GF-D8 (cell line): ENCODE data around the gene LSM7.

Source experiments
- DNase-seq: peaks from one replicate; lab custom pipeline; 2025; lab: John Stamatoyannopoulos, UW

LSM7 gene

DNA sequence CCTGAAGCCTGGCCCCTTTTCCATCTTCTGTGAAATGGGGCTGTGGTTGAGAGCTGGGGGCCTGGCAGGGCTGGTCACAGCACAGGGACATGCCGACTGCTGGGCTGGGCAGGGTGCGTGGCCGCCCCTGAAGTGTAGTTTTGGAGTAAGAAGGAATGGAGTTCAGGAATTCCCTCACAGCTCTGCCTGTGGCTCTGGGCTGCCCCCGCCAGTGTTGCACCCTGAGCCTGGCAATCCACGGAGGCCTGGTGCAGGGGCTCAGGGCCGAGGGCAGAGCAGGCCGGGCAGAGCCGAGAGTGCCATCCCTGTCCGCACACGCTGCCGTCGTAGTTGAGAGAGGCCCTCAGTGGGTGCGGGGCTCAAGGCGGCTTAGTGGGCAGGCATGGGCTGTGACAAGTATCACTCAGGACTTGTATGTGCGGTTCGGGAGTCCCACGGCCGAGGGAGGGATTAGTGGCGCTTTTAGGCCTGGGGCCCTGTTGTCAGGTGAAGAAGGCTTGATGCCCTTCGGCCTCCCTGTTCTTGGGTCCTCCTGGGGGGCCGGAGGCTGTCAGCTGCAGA, 9.7 kb upstream of the LSM7 start:
- no peak for DNase-seq

DNA sequence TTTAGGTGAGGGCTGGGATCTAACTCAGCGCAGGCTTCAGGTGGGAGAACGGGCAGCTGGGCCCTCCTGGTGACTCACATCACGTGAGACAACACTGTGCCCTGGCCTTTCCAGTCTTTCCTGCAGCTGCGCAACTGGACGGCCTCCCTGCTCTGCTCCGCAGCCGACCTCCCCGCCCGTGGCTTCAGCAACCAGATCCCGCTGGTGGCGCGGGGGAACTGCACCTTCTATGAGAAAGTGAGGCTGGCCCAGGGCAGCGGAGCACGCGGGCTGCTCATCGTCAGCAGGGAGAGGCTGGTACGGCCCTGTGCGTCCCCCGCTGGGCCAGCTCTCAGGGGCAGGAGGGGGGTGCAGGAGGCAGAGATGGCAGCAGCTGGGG, 8.9 kb upstream of the LSM7 start:
- DNase-seq: no peak

DNA sequence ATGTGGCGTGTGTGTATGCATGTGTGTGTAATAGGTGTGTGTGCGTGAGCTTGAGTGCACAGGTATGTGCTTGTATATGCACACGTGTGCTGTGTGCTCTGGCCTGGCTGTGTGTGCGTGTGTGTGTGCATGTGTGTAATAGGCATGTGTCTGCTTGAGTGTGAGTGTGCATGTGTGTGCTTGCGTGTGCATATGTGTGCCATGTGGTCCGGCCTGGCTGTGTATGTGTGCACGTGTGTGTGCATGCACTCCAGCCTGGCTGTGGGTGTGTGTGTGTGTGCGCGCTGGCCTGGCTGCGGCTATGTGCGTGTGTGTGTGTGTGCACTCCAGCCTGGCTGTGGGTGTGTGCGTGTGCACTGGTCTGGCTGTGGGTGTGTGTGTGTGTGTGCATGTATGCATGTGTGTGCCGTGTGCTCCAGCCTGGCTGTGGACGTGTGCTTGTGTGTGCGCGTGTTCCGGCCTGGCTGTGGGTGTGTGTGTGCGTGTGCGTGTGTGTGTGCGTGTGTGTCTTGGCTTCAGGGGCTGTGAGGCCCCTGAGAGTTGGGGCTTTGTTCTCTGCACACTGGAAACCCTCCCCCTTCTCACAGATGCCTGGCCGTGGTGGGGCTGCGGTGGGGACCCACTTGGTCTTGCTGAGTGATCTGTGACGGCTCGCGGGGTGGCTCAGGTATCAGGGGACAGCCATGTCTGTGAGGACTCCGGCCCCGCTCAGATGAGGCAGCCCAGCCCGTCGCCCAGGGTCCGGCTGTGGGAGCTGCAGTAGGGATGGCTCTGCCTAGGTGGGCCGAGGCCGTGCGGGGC, 8.3 kb upstream of the LSM7 start:
- no peak for DNase-seq

DNA sequence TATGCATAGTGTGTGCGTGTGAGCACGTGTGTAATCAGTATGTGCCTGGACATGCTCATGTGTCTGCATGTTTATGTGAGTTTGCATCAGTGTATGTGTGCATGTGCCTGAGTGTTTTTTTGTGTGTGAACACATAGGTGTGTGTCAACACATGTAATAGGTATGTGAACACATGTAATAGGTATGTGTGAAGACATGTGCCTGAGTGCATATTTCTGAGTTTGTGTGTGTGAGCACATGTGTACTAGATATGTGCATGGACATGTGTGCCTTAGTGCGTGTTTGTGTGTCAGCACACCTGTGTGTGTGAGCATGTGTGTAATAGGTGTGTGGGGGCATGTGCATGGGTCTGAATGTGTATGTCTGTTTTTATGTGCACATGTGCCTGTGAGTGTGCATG, 7.5 kb upstream of the LSM7 start:
- no peak for DNase-seq

DNA sequence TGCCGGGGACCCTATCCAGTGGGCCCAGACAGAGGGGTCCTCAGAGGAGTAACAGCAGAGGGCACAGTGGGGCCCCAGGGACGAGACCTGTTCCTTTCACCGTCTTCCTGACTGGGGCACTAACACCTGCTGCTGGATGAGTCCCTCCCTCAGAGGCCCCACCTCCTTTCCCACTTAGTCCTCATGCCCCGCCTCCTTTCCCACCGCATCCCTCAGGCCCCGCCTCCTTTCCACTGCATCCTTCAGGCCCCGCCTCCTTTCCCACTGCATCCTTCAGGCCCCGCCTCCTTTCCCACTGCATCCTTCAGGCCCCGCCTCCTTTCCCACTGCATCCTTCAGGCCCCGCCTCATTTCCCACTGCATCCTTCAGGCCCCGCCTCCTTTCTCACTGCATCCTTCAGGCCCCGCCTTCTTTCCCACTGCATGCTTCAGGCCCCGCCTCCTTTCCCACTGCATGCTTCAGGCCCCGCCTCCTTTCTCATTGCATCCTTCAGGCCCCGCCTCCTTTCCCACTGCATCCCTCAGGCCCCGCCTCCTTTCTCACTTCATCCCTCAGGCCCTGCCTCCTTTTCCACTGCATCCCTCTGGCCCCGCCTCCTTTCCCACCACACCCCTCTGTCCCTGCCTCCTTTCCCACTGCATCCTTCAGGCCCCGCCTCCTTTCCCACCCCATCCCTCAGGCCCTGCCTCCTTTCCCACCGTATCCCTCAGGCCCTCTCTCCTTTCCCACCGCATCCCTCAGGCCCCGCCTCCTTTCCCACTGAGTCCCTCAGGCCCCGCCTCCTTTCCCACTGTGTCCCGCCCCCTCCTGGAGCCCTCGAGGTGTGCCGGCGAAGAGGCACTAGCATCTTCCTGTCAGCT, 6.8 kb upstream of the LSM7 start:
- no peak for DNase-seq

DNA sequence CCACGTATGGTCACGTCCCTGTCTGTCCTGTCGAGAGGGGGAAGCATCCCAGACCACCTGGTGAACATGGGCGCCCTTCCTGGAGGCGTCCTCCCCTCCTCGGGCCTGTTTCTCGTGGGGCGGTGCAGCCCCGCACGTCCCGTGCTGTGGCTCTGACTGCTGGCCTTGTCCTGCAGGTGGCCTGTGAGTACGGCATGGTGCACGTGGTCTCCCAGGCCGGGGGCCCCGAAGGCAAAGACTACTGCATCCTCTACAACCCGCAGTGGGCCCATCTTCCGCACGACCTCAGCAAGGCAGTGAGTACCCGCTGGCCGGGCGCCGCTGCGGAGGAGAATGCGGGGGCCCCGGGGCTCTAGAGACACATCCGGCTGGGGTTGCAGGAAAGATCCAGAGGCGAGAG, 6.0 kb upstream of the LSM7 start:
- DNase-seq: no peak

DNA sequence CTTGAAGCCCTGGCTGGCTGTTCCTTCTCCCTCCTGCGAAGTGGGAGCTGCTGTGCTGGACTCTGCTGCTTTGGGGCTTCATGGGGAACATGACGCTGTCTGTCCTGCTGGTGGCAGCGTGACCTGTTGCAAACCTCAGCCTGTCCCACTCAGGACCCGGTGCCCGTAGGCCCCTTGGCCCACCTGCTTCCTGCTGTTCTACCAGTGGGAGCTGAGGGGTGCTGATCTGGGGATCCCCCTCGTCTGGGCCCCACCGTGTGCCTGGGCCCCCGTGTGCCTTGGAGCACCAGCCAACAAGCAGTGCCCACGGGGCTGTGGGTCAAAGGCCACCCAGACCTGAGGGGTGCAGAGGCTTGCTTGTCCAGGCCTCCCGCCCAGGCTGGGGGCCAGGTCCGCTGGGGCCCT, 5.4 kb upstream of the LSM7 start:
- DNase-seq: no peak

DNA sequence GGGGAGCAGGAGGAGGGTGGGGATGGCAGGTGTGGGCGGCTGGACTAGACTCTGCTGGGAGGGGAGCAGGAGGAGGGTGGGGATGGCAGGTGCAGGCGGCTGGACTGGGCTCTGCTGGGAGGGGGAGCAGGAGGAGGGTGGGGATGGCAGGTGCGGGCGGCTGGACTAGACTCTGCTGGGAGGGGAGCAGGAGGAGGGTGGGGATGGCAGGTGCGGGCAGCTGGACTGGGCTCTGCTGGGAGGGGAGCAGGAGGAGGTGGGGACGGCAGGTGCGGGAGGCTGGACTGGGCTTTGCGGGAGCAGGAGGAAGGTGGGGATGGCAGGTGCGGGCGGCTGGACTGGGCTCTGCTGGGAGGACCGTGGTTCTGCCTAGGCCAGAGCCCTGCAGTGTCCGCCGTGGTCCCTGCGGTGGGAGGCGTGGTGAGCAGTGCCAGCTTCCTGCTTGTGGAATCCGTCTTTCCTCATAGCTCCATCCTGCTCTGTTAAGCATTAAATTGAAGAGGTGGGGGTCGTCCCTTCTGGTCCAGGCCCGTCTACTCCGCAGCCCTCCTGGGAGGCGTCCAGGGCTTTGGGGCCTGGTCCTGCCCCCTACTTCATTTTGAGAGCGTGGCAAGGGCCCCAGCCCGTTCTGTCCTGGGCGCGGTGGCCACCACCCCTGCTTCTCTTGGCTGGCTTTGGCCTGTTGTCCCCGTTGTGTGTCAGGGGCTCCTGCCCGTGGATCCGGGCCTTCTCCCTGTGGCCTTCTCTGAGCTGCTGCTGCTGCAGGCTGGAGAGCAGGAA, 4.8 kb upstream of the LSM7 start:
- DNase-seq: peak; percentile 31

DNA sequence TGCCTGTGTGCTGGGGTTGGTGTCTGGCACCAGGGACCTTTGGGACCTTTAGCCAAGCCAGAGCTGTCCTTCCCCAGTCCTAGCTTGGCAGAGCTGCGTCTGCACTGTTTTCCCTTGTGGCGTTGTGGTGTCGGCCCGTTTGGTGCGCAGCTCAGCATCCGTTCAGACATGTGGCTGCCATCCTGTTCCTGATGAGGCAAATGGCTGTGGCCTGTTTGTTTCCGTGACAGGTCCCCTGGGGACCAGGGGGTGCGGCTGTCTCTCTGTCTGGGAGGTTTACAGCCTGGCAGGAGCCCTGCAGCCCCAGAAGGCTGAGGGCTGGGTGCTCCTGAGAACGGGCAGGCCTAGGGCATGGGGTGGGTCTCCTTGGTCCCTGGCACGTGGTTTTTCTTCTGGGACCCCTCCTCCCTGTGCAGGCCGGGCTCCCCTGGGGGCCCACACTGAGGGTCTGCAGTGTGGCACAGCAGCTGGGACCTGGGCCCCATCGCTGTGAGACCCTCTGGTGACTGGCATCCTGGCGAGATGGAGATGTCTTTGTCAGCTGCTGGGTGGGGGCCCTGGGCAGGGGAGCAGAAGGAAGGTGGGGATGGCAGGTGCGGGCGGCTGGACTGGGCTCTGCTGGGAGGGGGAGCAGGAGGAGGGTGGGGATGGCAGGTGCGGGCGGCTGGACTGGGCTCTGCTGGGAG, 4.1 kb upstream of the LSM7 start:
- DNase-seq: peak; percentile 89

DNA sequence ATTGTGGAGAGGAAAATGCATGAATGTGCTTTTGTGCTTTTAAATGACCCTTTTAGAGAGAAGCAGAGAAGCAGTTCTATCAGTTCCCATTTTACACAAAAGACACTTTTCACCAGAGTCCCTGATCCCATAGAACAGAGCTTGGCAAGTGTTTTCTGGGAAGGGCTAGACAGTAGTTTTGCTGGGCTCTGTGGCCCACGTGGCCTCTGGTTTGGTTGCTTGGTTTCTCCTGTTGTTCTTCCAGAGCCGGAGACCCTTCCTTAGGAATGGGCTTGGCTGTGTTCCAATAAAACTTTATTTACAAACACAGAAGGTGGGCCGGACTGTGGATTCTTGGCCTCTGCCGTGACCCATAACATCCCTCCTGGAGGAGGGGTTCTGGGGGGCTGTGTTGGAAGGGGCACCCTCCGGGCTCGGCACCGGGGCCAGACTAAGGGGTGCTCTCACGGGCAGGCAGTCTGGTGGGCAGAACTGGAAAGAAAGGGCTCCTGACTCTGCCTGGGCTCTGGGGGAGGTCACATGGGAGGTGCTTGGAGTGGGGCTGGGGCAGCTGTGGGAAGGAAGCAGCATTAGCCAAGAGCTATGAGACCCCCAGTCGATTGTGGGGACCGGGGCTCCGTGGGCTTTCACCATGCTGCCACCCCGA, 3.3 kb upstream of the LSM7 start:
- DNase-seq: peak; percentile 28

DNA sequence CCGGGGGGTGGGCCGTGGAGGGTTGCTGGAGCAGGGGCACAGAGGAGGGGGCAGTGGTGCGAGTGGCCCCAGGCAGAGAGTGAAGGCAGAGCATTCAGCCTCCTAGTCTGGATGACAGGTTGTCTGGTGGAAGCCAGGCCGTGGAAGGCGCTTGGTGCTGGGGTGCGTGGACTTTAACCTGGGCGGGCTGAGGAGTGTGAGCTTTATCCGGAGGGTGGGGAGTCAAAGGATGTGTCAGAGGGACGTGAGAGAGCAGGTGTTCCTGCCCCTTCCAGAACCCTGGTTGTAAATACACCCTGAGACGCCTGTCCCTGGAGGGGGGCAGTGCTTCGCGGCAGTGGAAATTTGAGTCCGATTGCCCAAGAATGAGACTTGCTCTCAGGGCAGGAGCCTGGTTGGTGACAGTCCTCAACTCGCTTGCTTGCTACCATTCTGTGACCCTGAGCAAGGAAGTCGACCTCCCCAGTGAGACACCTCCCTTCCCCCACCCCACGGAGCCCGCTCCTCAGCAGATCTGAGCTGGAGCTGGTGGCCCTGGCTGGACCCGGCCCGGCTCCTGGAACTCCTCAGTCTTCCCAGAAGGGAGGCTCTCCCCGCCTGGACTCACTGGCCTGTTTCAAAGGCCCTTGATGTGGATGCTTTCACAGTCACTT, 2.4 kb upstream of the LSM7 start:
- DNase-seq: peak; percentile 70

DNA sequence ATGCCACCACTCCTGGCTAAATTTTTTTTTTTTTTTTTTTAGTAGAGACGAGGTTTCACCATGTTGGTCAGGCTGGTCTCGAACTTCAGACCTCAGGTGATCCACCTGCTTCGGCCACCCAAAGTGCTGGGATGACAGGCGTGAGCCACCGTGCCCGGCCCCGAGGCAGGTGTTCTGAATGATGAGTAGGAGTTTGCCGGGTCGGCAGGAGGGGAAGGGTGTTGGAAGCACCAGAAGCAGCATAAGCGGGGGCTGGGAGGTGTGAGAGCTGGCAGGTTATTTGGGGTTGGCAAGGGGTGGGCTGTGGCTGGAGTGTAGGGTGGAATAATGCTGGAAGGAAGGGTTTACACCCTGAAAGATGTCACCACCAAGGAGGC, 1.9 kb upstream of the LSM7 start:
- DNase-seq: no peak

DNA sequence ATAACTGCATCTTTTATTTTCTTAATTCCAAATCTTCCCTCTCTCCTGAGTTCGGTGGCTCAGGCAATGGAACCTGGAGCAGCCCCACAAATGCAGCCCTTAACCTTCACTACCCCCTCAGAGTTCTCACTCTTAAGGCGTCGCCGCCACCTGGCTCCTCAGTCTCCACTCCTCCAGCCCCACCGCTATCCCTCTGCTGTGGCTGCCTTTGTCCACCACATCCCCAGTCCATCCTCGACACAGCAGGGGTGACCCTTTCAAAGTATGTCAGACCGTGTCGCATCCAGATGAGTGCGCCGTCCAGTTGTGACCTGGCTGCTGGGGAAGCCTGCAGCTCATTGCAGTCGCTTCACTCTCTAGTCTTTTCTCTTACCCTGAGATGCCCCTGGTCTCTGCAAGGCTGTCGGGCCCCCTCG, 1.1 kb upstream of the LSM7 start:
- peak; percentile 23 for DNase-seq

DNA sequence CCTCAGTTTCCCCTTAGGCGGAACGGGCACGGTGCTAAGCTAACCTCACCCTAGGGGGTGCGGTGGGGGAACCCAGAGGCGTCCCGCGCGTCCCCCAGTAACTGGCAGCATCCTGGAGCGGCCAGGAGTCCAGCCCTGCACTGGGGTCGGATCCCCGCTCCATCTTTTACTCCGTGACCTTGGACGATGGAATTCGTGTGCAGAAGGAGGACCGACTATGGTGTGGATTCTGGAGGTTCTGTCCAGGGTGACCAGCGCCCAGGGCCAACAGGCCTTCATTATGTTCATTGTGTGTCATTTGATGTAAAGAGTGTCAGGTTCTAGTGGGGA, 728 bp upstream of the LSM7 start:
- no peak for DNase-seq

DNA sequence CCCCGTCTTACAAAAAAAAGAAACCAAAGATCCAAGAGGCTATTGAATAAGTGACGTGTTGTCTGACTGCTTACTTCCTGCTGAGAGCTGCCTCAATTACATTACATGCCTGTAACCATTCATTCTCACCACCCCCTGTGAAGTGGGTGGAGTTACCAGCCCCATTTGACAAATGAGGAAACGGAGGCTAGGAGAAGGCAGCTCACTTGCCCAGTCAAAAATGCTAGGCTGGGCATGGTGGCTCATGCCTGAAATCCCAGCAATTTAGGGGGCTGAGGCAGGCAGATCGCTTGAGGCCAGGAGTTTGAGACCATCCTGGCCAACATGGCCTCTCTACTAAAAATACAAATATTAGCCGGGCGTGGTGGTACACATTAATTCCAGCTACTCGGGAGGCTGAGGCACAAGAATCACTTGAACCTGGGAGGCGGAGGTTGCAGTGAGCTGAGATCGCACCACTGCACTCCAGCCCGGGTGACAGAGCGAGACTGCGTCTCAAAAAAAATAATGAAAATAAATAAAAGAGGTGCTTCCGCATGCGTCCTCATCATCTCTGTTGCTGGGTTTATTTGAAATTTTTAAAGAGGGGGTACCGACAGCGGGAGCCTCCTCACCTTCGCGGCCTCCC, 499 bp downstream of the LSM7 start:
- DNase-seq: peak; percentile 42

DNA sequence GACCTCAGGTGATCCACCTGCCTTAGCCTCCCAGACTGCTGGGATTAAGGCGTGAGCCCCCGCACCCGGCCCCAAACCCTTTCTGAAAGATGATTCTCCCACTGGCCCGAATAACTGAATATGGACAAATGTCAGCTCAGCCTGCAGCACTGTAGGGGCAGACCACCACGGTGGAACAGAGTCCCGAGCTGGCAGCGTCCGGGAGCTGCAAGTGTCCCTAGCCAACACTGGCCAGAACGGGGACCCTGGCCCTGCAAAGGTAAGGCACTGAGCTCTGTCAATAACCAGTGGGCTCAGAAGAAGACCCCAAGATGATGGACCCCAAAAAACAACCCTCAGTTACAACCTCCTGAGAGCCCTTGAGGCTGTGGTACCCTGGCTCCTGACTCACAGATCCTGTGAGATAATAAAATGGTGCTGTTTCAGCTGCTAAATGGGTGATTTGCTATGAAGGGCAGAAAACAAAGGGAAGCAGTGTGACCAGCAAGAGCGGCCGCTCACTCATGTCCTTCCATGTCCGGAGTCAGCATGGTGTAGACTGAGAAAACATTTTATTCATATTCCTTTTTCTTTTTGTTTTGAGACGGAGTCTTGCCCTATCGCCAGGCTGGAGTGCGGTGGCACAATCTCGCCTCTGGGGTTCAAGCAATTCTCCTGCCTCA, 1.6 kb downstream of the LSM7 start:
- DNase-seq: no peak

DNA sequence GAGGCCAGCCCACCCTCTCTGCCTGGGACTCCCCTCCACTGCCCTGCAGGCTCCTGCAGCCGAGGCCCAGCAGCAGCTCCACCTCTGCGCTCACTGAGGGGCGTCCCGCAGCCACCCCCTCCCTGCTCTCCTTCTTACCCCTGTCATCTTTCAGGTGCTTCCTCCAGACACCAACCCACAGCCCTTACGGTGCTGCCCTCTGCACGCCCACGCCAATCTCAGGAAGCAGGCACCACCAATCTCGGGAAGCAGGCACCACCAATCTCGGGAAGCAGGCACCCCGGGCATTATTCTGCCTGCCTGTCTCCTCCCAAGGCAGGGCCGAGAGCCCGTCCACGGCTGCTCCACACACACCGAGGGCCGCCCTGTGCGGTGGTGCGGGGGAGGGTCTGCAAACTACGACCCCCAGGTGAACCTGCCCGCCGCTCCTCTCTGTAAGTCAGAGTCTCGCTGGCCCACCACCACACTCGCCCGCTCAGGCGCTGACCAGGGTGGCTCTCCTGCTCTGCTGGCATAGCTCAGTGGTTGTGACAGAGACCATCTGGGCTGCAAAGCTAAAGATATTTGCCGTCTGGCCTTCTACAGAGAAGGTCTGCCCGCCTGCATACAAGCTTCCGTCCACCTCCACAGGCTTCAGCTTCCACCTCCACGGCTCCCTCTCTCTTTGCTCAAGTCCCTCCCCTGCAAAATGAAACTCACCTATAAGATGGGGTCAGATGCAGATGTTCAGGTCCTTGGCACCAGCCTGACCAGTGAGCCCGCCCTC, 2.9 kb downstream of the LSM7 start:
- peak; percentile 25 for DNase-seq

DNA sequence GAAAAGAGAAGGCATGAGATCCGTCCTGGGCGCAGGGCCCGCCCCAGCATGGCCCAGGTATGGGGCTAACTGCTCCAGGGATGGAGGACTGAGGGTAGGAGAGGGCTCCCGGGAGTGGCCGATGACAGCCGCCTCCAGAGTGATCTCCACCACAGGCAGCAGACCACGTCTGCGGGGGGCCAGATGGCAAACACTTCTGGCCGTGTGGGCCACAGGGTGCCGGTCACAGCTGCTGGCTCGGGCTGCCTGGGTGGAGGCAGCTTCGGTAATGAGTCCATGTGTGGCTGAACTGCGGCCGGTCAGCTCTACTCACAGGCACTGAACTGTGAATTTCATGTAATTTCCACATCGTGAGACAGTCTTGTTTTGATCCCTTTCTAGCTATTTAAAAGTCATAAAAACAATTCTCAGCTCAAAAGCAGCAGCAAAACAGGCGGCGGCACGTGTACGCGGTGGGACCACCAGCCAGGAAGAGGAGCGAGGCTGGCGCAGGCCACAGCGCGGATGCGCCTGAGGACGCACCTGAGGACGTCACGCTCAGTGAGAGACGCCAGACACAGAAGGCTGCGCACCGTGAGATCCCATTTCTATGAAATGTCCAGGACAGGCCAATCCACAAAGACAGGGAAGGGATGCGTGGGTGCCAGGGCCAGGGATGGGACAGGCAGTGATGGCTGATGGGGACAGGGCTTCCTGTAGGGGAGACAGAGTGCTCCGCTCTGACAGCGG, 4.0 kb downstream of the LSM7 start:
- no peak for DNase-seq
